ENCODE results near the gene HS1BP3.

HS1BP3 gene

GRCh38 chr2:20584045-20584398, 66.9 kb downstream of the HS1BP3 start:
- no peak for DNase-seq

- no peak for DNase-seq
Measured at GRCh38 chr2:20583425-20583881, 67.4 kb downstream of the HS1BP3 start.

GRCh38 chr2:20582600-20583221, 68.2 kb downstream of the HS1BP3 start:
- no peak for DNase-seq

- no peak for DNase-seq
Measured at GRCh38 chr2:20580690-20581437, 70.0 kb downstream of the HS1BP3 start.

GRCh38 chr2:20579866-20580265, 71.0 kb downstream of the HS1BP3 start:
- DNase-seq, result no peak

- peak; percentile 100 for DNase-seq
Measured at GRCh38 chr2:20578895-20579825, 71.7 kb downstream of the HS1BP3 start.

- no peak for DNase-seq
Measured at GRCh38 chr2:20578266-20578894, 72.5 kb downstream of the HS1BP3 start.

- peak; percentile 84 for DNase-seq
Measured at GRCh38 chr2:20577495-20578235, 73.2 kb downstream of the HS1BP3 start.

GRCh38 chr2:20576598-20577115, 74.2 kb downstream of the HS1BP3 start:
- DNase-seq, result no peak

GRCh38 chr2:20575935-20576597, 74.8 kb downstream of the HS1BP3 start:
- DNase-seq, result no peak

- no peak for DNase-seq
Measured at GRCh38 chr2:20575414-20575813, 75.5 kb downstream of the HS1BP3 start.

GRCh38 chr2:20574930-20575329, 76.0 kb downstream of the HS1BP3 start:
- no peak for DNase-seq

- no peak for DNase-seq
Measured at GRCh38 chr2:20574423-20574911, 76.4 kb downstream of the HS1BP3 start.

- DNase-seq, result peak; percentile 65
Measured at GRCh38 chr2:20573620-20574422, 77.1 kb downstream of the HS1BP3 start.

- no peak for DNase-seq
Measured at GRCh38 chr2:20572221-20572620, 78.7 kb downstream of the HS1BP3 start.

GRCh38 chr2:20571644-20572215, 79.2 kb downstream of the HS1BP3 start:
- DNase-seq, result no peak

- DNase-seq, result no peak
Measured at GRCh38 chr2:20571231-20571630, 79.7 kb downstream of the HS1BP3 start.

- no peak for DNase-seq
Measured at GRCh38 chr2:20570249-20570648, 80.6 kb downstream of the HS1BP3 start.

GRCh38 chr2:20569464-20570223, 81.3 kb downstream of the HS1BP3 start:
- DNase-seq, result no peak
